ENCODE results near the gene AHCY.
"Not testable (repeated sequence)": the region's sequence is repeated elsewhere in the genome, so short reads cannot be mapped to it uniquely, and the experiment has no call there.

Gene AHCY

GRCh38 chr20:34252431-34253086 is 50.6 kb downstream of the AHCY start:
- DNase-seq: not testable (repeated sequence)

- DNase-seq: no peak
Observed at GRCh38 chr20:34251619-34252018, 51.5 kb downstream of the AHCY start.

- no peak for DNase-seq
Observed at GRCh38 chr20:34250005-34250404, 53.1 kb downstream of the AHCY start.

GRCh38 chr20:34249291-34249690 is 53.9 kb downstream of the AHCY start:
- no peak for DNase-seq

- DNase-seq: no peak
Observed at GRCh38 chr20:34246126-34246626, 57.0 kb downstream of the AHCY start.

- no peak for DNase-seq
Observed at GRCh38 chr20:34243377-34243776, 59.8 kb downstream of the AHCY start.

GRCh38 chr20:34242879-34243278 is 60.3 kb downstream of the AHCY start:
- no peak for DNase-seq

GRCh38 chr20:34242015-34242414 is 61.1 kb downstream of the AHCY start:
- DNase-seq: not testable (repeated sequence)

GRCh38 chr20:34240693-34241615 is 62.2 kb downstream of the AHCY start, which contains the start of gene ASIP:
Gene ASIP (plus strand): TSS chr20:34241423. CDS start chr20:34260375, 18,952 bp downstream.
- DNase-seq: no peak

GRCh38 chr20:34240121-34240520 is 63.0 kb downstream of the AHCY start:
- no peak for DNase-seq

- no peak for DNase-seq
Observed at GRCh38 chr20:34237942-34238341, 65.2 kb downstream of the AHCY start.

- DNase-seq: no peak
Observed at GRCh38 chr20:34235875-34236274, 67.3 kb downstream of the AHCY start.

- no peak for DNase-seq
Observed at GRCh38 chr20:34233687-34234086, 69.5 kb downstream of the AHCY start.

GRCh38 chr20:34232494-34233087 is 70.6 kb downstream of the AHCY start:
- DNase-seq: no peak

- DNase-seq: no peak
Observed at GRCh38 chr20:34231634-34232033, 71.5 kb downstream of the AHCY start.

Data from activated CD8-positive, alpha-beta memory T cell treated with anti-CD3 and anti-CD28 coated beads, Interleukin-2, amount 50 U/mL, for 4 hours (primary cell).